ENCODE data around the gene BTG1. TPM values are rescaled to one million over a fixed set of nuclear protein-coding genes. Genes with fewer than 3 reads are reported as not detected.

BTG1 gene
- total RNA-seq, 4 donors from 2014 or later = 28.3 to 111 (median 78.1) TPM

- no peaks in the 10 kb centered on the region for H3K9me3 ChIP-seq
- intact Hi-C loops (cut with DNase I; ENCODE audit: low total_unique reads) (no loop called here), in situ Hi-C loops (cut with MboI; ENCODE audit: low pct_ligation_motif_present in 1 of 4, low pct_unique_long_range_greater_than_20kb in 1 of 4, low sequenced_read_pairs in 3 of 4) (no loop called here)
- TF ChIP-seq EP300 (IDR thresholded peaks at IDR 0.05; ENCODE audit: low read depth) = no peak
- H3K4me3 ChIP-seq = no peak overlapping the region
- H3K36me3 ChIP-seq = no peaks in the 10 kb centered on the region
- H3K27ac ChIP-seq = no peak overlapping the region
- H3K27me3 ChIP-seq = no peaks in the 10 kb centered on the region
- no peak for DNase-seq
- peaks cover 0 to 15% (median 0%) of the 10 kb centered on the region in 4 donors for H3K4me1 ChIP-seq
Measured at GRCh38 chr12:92111256-92111655, 34.4 kb downstream of the BTG1 start.

- no peaks in the 10 kb centered on the region for H3K36me3 ChIP-seq
- no peak overlapping the region for H3K27ac ChIP-seq
- 93% methylated on average over 1 of the region's 1 CpG; no CpG with 5 or more reads in 1 of the 2 donors for WGBS, 2 donors (ENCODE audit: low coverage in 1 of 2)
- TF ChIP-seq EP300 (IDR thresholded peaks at IDR 0.05; ENCODE audit: low read depth) (no peak), CTCF (IDR thresholded peaks at IDR 0.05) (no peak), POLR2A (IDR thresholded peaks at IDR 0.05) (no peak), POLR2AphosphoS5 (IDR thresholded peaks at IDR 0.05) (no peak)
- H3K9me3 ChIP-seq = no peaks in the 10 kb centered on the region
- intact Hi-C loops (cut with DNase I; ENCODE audit: low total_unique reads) = no loop called here
- in situ Hi-C loops (cut with MboI; ENCODE audit: low pct_ligation_motif_present in 1 of 4, low pct_unique_long_range_greater_than_20kb in 1 of 4, low sequenced_read_pairs in 3 of 4) = no loop called here
- no peaks in the 10 kb centered on the region for H3K27me3 ChIP-seq
- H3K4me1 ChIP-seq = peaks cover 0 to 15% (median 0%) of the 10 kb centered on the region in 4 donors
- no peak overlapping the region for H3K4me3 ChIP-seq
- DNase-seq = no peak
Measured at GRCh38 chr12:92110083-92110640, 35.5 kb downstream of the BTG1 start.

- TF ChIP-seq POLR2A (IDR thresholded peaks at IDR 0.05) = no peak
- no peak for TF ChIP-seq POLR2AphosphoS5 (IDR thresholded peaks at IDR 0.05)
- TF ChIP-seq CTCF (IDR thresholded peaks at IDR 0.05) = no peak
- no peak for TF ChIP-seq EP300 (IDR thresholded peaks at IDR 0.05; ENCODE audit: low read depth)
- DNase-seq = no peak
- intact Hi-C loops (cut with DNase I; ENCODE audit: low total_unique reads) (no loop called here), in situ Hi-C loops (cut with MboI; ENCODE audit: low pct_ligation_motif_present in 1 of 4, low pct_unique_long_range_greater_than_20kb in 1 of 4, low sequenced_read_pairs in 3 of 4) (no loop called here)
- no peaks in the 10 kb centered on the region for H3K9me3 ChIP-seq
- no peaks in the 10 kb centered on the region for H3K36me3 ChIP-seq
- H3K27me3 ChIP-seq = no peaks in the 10 kb centered on the region
- no peak overlapping the region for H3K4me3 ChIP-seq
- H3K4me1 ChIP-seq = peaks cover 0 to 15% (median 0%) of the 10 kb centered on the region in 4 donors
- 96% methylated on average over 4 of the region's 4 CpGs; no CpG with 5 or more reads in 1 of the 2 donors for WGBS, 2 donors (ENCODE audit: low coverage in 1 of 2)
- no peak overlapping the region for H3K27ac ChIP-seq
Measured at GRCh38 chr12:92109613-92110012, 36.0 kb downstream of the BTG1 start.

GRCh38 chr12:92108651-92109050, 37.0 kb downstream of the BTG1 start:
- H3K4me3 ChIP-seq = no peak overlapping the region
- no peak overlapping the region for H3K27ac ChIP-seq
- no peaks in the 10 kb centered on the region for H3K36me3 ChIP-seq
- intact Hi-C loops (cut with DNase I; ENCODE audit: low total_unique reads) = no loop called here
- H3K27me3 ChIP-seq = no peaks in the 10 kb centered on the region
- in situ Hi-C loops (cut with MboI; ENCODE audit: low pct_ligation_motif_present in 1 of 4, low pct_unique_long_range_greater_than_20kb in 1 of 4, low sequenced_read_pairs in 3 of 4) = no loop called here
- TF ChIP-seq CTCF (IDR thresholded peaks at IDR 0.05) = no peak
- TF ChIP-seq POLR2A (IDR thresholded peaks at IDR 0.05) = no peak
- no peak for TF ChIP-seq POLR2AphosphoS5 (IDR thresholded peaks at IDR 0.05)
- no peak for TF ChIP-seq EP300 (IDR thresholded peaks at IDR 0.05; ENCODE audit: low read depth)
- DNase-seq = no peak
- H3K4me1 ChIP-seq = peaks cover 0 to 15% (median 0%) of the 10 kb centered on the region in 4 donors
- H3K9me3 ChIP-seq = no peaks in the 10 kb centered on the region
- 48 to 73% methylated on average over 3 of the region's 3 CpGs for WGBS, 2 donors (ENCODE audit: low coverage in 1 of 2)

GRCh38 chr12:92107621-92108131, 38.0 kb downstream of the BTG1 start:
- DNase-seq = no peak
- no peaks in the 10 kb centered on the region for H3K36me3 ChIP-seq
- H3K4me3 ChIP-seq = no peak overlapping the region
- in situ Hi-C loops (cut with MboI; ENCODE audit: low pct_ligation_motif_present in 1 of 4, low pct_unique_long_range_greater_than_20kb in 1 of 4, low sequenced_read_pairs in 3 of 4) = no loop called here
- intact Hi-C loops (cut with DNase I; ENCODE audit: low total_unique reads) = no loop called here
- H3K27me3 ChIP-seq = no peaks in the 10 kb centered on the region
- no peak overlapping the region for H3K27ac ChIP-seq
- TF ChIP-seq CTCF (IDR thresholded peaks at IDR 0.05) (no peak), EP300 (IDR thresholded peaks at IDR 0.05; ENCODE audit: low read depth) (no peak), POLR2A (IDR thresholded peaks at IDR 0.05) (no peak), POLR2AphosphoS5 (IDR thresholded peaks at IDR 0.05) (no peak)
- peaks cover 0 to 15% (median 0%) of the 10 kb centered on the region in 4 donors for H3K4me1 ChIP-seq
- WGBS, 2 donors (ENCODE audit: low coverage in 1 of 2) = 53 to 71% methylated on average over 3 to 7 of the region's 7 CpGs
- H3K9me3 ChIP-seq = no peaks in the 10 kb centered on the region

Measured in transverse colon (tissue), 4 donors.